ENCODE data around the gene AKT1.

Gene AKT1

DNA sequence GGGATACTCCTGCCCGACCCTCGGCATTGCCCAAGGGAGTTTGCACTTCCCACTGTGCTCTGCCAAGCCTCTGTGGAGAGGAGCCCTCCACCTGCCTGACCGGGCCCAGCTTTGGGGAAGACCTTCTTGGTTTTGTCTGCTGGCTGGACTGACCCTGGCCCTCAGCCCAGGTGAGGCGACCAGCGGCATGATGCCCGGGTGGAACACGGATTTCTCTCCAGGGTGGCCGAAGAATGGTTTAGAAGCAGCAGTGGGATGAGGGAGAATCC lies 21.0 kb upstream of the AKT1 start:
- H3K27ac ChIP-seq, result peak overlapping the region; percentile 94

DNA sequence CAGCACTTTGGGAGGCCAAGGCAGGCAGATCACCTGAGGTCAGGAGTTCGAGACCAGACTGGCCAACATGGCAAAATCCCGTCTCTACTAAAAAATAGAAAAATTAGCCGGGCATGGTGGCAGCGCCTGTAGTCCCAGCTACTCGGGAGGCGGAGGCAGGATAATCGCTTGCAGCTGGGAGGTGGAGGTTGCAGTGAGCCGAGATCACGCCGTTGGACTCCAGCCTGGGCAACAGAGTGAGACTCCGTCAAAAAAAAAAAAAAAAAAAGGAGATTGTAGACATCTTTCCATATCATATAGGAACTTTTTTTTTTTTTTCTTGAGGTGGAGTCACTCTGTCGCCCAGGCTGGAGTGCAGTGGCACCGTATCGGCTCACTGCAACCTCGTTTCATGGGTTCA lies 19.2 kb upstream of the AKT1 start:
- peak overlapping the region; percentile 94 for H3K27ac ChIP-seq

More for the DNA sequence above, 21.0 kb upstream of the AKT1 start:
- no peak for TF ChIP-seq ZFX (IDR thresholded peaks at IDR 0.05; ENCODE audit: borderline replicate concordance)
- TF ChIP-seq, protein P1, sequence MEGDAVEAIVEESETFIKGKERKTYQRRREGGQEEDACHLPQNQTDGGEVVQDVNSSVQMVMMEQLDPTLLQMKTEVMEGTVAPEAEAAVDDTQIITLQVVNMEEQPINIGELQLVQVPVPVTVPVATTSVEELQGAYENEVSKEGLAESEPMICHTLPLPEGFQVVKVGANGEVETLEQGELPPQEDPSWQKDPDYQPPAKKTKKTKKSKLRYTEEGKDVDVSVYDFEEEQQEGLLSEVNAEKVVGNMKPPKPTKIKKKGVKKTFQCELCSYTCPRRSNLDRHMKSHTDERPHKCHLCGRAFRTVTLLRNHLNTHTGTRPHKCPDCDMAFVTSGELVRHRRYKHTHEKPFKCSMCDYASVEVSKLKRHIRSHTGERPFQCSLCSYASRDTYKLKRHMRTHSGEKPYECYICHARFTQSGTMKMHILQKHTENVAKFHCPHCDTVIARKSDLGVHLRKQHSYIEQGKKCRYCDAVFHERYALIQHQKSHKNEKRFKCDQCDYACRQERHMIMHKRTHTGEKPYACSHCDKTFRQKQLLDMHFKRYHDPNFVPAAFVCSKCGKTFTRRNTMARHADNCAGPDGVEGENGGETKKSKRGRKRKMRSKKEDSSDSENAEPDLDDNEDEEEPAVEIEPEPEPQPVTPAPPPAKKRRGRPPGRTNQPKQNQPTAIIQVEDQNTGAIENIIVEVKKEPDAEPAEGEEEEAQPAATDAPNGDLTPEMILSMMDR (IDR thresholded peaks at IDR 0.05), result no peak

GRCh38 chr14:104813286-104813685 lies 17.7 kb upstream of the AKT1 start:
- H3K27ac ChIP-seq, result no peak overlapping the region
- TF ChIP-seq, protein P1 (IDR thresholded peaks at IDR 0.05), result no peak
- TF ChIP-seq ZFX (IDR thresholded peaks at IDR 0.05; ENCODE audit: borderline replicate concordance), result no peak

DNA sequence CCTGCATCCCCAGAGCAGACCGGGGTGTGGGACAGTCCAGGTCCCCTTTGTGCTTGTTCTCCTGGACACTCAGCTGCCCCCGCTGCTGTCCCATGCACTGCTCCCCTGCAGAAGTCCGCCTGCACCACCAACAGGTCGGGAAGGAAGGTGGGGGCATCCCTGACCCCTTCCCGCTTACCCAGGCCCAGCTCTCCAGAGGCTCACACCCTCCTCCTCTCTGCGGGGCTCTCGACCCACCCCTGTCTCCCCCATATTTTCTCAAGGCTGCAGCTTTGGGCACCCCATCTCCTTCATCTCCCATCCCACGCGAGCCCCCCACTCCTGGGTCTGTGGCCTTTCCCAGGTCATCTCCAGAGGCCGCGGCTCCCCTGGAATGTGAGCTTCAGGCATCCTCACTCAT lies 14.8 kb upstream of the AKT1 start:
- no peak for TF ChIP-seq ZFX (IDR thresholded peaks at IDR 0.05; ENCODE audit: borderline replicate concordance)
- H3K27ac ChIP-seq, result no peak overlapping the region

GRCh38 chr14:104808456-104808855 lies 12.9 kb upstream of the AKT1 start:
- H3K27ac ChIP-seq, result no peak overlapping the region
- no peak for TF ChIP-seq ZFX (IDR thresholded peaks at IDR 0.05; ENCODE audit: borderline replicate concordance)
- TF ChIP-seq, protein P1 (IDR thresholded peaks at IDR 0.05), result no peak

GRCh38 chr14:104806625-104807465 lies 11.3 kb upstream of the AKT1 start:
- no peak overlapping the region for H3K27ac ChIP-seq
- no peak for TF ChIP-seq ZFX (IDR thresholded peaks at IDR 0.05; ENCODE audit: borderline replicate concordance)
- TF ChIP-seq, protein P1 (IDR thresholded peaks at IDR 0.05), result no peak

DNA sequence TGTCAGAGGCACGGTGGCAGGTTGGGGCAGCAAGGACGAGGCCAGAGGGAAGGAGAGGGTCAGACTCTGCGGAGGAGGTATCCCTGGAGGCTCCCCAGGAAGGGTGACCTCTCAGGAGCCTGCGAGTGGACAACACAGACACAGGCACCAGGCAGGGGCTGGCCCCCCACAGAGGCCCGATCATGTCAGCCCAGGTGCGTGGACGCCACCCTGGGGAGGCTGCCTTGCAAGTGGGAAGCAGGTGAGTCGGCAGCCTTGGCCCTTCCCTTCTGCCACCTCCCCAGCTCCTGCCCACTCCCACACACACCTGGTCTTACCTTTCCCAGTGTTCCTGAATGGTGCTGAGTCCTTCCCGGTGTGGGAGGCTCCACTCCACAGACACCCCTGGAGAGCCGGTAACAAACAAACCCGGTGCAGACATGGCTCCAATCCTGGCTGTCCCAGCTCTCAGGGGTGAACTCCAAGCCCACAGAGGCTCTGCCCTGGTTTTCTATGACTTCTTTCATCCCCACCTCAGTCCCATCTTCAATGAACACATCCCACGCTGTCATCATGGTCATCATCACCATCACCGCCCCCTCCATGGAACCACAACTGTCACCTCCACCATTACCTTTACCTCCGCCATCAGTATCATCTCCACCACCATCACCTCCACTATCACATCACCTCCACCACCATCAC lies 10.5 kb upstream of the AKT1 start:
- peak overlapping the region; percentile 98 for H3K27ac ChIP-seq
- TF ChIP-seq, protein P1 (IDR thresholded peaks at IDR 0.05), result no peak
- TF ChIP-seq ZFX (IDR thresholded peaks at IDR 0.05; ENCODE audit: borderline replicate concordance), result no peak

- peak overlapping the region; percentile 98 for H3K27ac ChIP-seq
Measured at GRCh38 chr14:104805326-104805678, 9.8 kb upstream of the AKT1 start.

More at GRCh38 chr14:104805326-104805678, 9.8 kb upstream of the AKT1 start:
- TF ChIP-seq ZFX (IDR thresholded peaks at IDR 0.05; ENCODE audit: borderline replicate concordance), result no peak
- TF ChIP-seq, protein P1 (IDR thresholded peaks at IDR 0.05), result no peak
